Loucy (cell line): ENCODE measurements around the gene NARS2.

ENCODE experiments used
- H2AFZ ChIP-seq: fragments of 200-600 bp; sonication (generic); 2 replicates; pipeline ENCODE4 v1.6.0; 2016; ENCODE audit warnings: antibody characterized with exemption, mild to moderate bottlenecking, low read length, moderate library complexity
- H3F3A ChIP-seq: fragments of 200-600 bp; 2 replicates; pipeline ENCODE4 v1.6.0; 2016; ENCODE audit warnings: antibody characterized with exemption, low read depth, mild to moderate bottlenecking
- H3K27me3 ChIP-seq: fragments of 200-600 bp; sonication (generic); 2 replicates; pipeline ENCODE4 v1.6.1; 2014; ENCODE audit warnings: low read length, mild to moderate bottlenecking; ENCODE audit not compliant: insufficient read depth, poor library complexity, severe bottlenecking
- H3K36me3 ChIP-seq: fragments of 200-600 bp; sonication (generic); 2 replicates; pipeline ENCODE4 v1.6.1; 2016; ENCODE audit warnings: low read length; ENCODE audit not compliant: insufficient read depth
- H3K4me1 ChIP-seq: fragments of 200-600 bp; sonication (generic); 2 replicates; pipeline ENCODE4 v1.5.1; 2014; ENCODE audit warnings: low read length, mild to moderate bottlenecking; ENCODE audit not compliant: insufficient read depth, poor library complexity, severe bottlenecking
- H3K4me2 ChIP-seq: fragments of 200-600 bp; sonication (generic); 2 replicates; pipeline ENCODE4 v1.6.0; 2014; ENCODE audit warnings: antibody characterized with exemption, low read length, low read depth, mild to moderate bottlenecking; ENCODE audit not compliant: poor library complexity, severe bottlenecking
- H3K4me3 ChIP-seq: fragments of 200-600 bp; sonication (generic); 2 replicates; pipeline ENCODE4 v1.5.1; 2014; ENCODE audit warnings: low read length, mild to moderate bottlenecking, mixed read lengths; ENCODE audit not compliant: poor library complexity, severe bottlenecking
- H3K79me2 ChIP-seq: fragments of 200-600 bp; sonication (generic); 2 replicates; pipeline ENCODE4 v1.6.1; 2014; ENCODE audit warnings: low read length; ENCODE audit not compliant: insufficient read depth
- H3K9ac ChIP-seq: fragments of 200-600 bp; sonication (generic); 2 replicates; pipeline ENCODE4 v1.6.0; 2014; ENCODE audit warnings: mild to moderate bottlenecking, low read depth, low read length, moderate library complexity; ENCODE audit not compliant: poor library complexity, severe bottlenecking
- H3K9me2 ChIP-seq: fragments of 200-600 bp; sonication (generic); replicated peaks from 2 replicates; pipeline ENCODE4 v1.6.1; 2016; ENCODE audit warnings: low read depth, low read length, mixed read lengths
- H3K9me3 ChIP-seq: fragments of 200-600 bp; sonication (generic); 2 replicates; pipeline ENCODE4 v1.6.1; 2014; ENCODE audit warnings: mild to moderate bottlenecking, antibody characterized with exemption, low read length, low read depth; ENCODE audit not compliant: insufficient read depth
- H4K20me1 ChIP-seq: fragments of 200-600 bp; sonication (generic); 2 replicates; pipeline ENCODE4 v1.6.0; 2014; ENCODE audit warnings: antibody characterized with exemption, low read length, mild to moderate bottlenecking; ENCODE audit not compliant: insufficient read depth, poor library complexity, severe bottlenecking
- CTCF ChIP-seq: fragments of 200-600 bp; sonication (generic); conservative IDR thresholded peaks from 2 replicates; pipeline ENCODE4 v1.5.1; 2014; ENCODE audit warnings: mild to moderate bottlenecking, antibody characterized with exemption, low read length
- EZH2phosphoT487 ChIP-seq: fragments of 200-600 bp; IDR thresholded peaks from 2 replicates; pipeline ENCODE4 v1.6.1; 2018; ENCODE audit warnings: antibody characterized with exemption, mild to moderate bottlenecking, moderate library complexity, borderline replicate concordance

Gene NARS2

GRCh38 chr11:78472382-78472781 is 102.3 kb downstream of the NARS2 start:
- no peak overlapping the region for H3K4me3 ChIP-seq

GRCh38 chr11:78470861-78471442 is 103.7 kb downstream of the NARS2 start:
- TF ChIP-seq CTCF: no peak
- TF ChIP-seq EZH2phosphoT487: no peak

More at GRCh38 chr11:78472382-78472781, 102.3 kb downstream of the NARS2 start:
- H3F3A ChIP-seq: no peaks in the 10 kb centered on the region
- H3K9ac ChIP-seq: no peak overlapping the region
- H3K27me3 ChIP-seq: no peaks in the 10 kb centered on the region
- peaks cover 3% of the 10 kb centered on the region for H4K20me1 ChIP-seq
- no peak overlapping the region for H3K4me2 ChIP-seq
- no peaks in the 10 kb centered on the region for H3K9me2 ChIP-seq
- H3K9me3 ChIP-seq: no peaks in the 10 kb centered on the region
- no peak overlapping the region for H2AFZ ChIP-seq
- H3K4me1 ChIP-seq: peaks cover 8% of the 10 kb centered on the region
- H3K79me2 ChIP-seq: no peaks in the 10 kb centered on the region
- TF ChIP-seq CTCF: no peak
- peaks cover 17% of the 10 kb centered on the region for H3K36me3 ChIP-seq

GRCh38 chr11:78469896-78470295 is 104.8 kb downstream of the NARS2 start:
- no peak for TF ChIP-seq EZH2phosphoT487
- TF ChIP-seq CTCF: no peak
- no peaks in the 10 kb centered on the region for H3K9me3 ChIP-seq
- H3K27me3 ChIP-seq: no peaks in the 10 kb centered on the region
- no peaks in the 10 kb centered on the region for H3F3A ChIP-seq
- H3K79me2 ChIP-seq: no peaks in the 10 kb centered on the region
- H3K4me1 ChIP-seq: peaks cover 8% of the 10 kb centered on the region
- no peak overlapping the region for H2AFZ ChIP-seq
- peaks cover 3% of the 10 kb centered on the region for H4K20me1 ChIP-seq
- H3K4me3 ChIP-seq: no peak overlapping the region
- H3K9me2 ChIP-seq: no peaks in the 10 kb centered on the region
- peaks cover 7% of the 10 kb centered on the region; the same call in 1 of the 2 replicates for H3K36me3 ChIP-seq
- H3K9ac ChIP-seq: no peak overlapping the region
- no peak overlapping the region for H3K4me2 ChIP-seq

More at GRCh38 chr11:78470861-78471442, 103.7 kb downstream of the NARS2 start:
- Histone ChIP-seq H3K79me2 (no peaks in the 10 kb centered on the region), H3K36me3 (peaks cover 4% of the 10 kb centered on the region; the same call in 1 of the 2 replicates), H2AFZ (no peak overlapping the region), H3K9me3 (no peaks in the 10 kb centered on the region), H3K9ac (no peak overlapping the region), H4K20me1 (peaks cover 3% of the 10 kb centered on the region), H3K4me1 (peaks cover 8% of the 10 kb centered on the region), H3K27me3 (no peaks in the 10 kb centered on the region), H3K4me3 (no peak overlapping the region), H3K9me2 (no peaks in the 10 kb centered on the region), H3F3A (no peaks in the 10 kb centered on the region), H3K4me2 (no peak overlapping the region)
